ENCODE results near the gene FAM167B.
A peak's percentile ranks its signal among the peaks of the same experiment; 100 is the strongest.

FAM167B gene

GRCh38 chr1:32246888-32247273, at the start of gene FAM167B:
FAM167B (plus strand) TSS chr1:32247222; CDS start chr1:32247422, 200 bp downstream.
- DNase-seq: no peak

- DNase-seq: no peak
Measured at GRCh38 chr1:32197837-32198236, 49.2 kb upstream of the FAM167B start.

- DNase-seq: no peak
Measured at GRCh38 chr1:32198237-32199042, 48.6 kb upstream of the FAM167B start.

- DNase-seq: no peak
Measured at GRCh38 chr1:32199043-32199716, 47.8 kb upstream of the FAM167B start.

GRCh38 chr1:32199717-32200072, 47.3 kb upstream of the FAM167B start:
- no peak for DNase-seq

- peak; percentile 44 for DNase-seq
Measured at GRCh38 chr1:32200226-32201010, 46.6 kb upstream of the FAM167B start, which contains the start of gene CCDC28B. CCDC28B (plus strand) TSS chr1:32200595; CDS start chr1:32201936, 1,341 bp downstream.

- DNase-seq: peak; percentile 72
Measured at GRCh38 chr1:32201011-32201855, 45.8 kb upstream of the FAM167B start.

- no peak for DNase-seq
Measured at GRCh38 chr1:32204943-32205361, 42.1 kb upstream of the FAM167B start.

- DNase-seq: peak; percentile 85
Measured at GRCh38 chr1:32205401-32206370, 41.3 kb upstream of the FAM167B start, which contains the start of gene IQCC. IQCC (plus strand) TSS chr1:32205671; CDS start chr1:32205682, 11 bp downstream.

GRCh38 chr1:32208469-32208868, 38.6 kb upstream of the FAM167B start:
- no peak for DNase-seq

- DNase-seq: no peak
Measured at GRCh38 chr1:32208891-32209328, 38.1 kb upstream of the FAM167B start, which contains the start of gene DCDC2B. DCDC2B (plus strand) TSS chr1:32209089; CDS start chr1:32209094, 5 bp downstream.

- peak; percentile 51 for DNase-seq
Measured at GRCh38 chr1:32215629-32216480, 31.2 kb upstream of the FAM167B start.

GRCh38 chr1:32216566-32216965, 30.5 kb upstream of the FAM167B start:
- DNase-seq: no peak

- DNase-seq: no peak
Measured at GRCh38 chr1:32219022-32219421, 28.0 kb upstream of the FAM167B start.

GRCh38 chr1:32220746-32221580, 26.1 kb upstream of the FAM167B start:
- DNase-seq: no peak

- DNase-seq: no peak
Measured at GRCh38 chr1:32221581-32221979, 25.4 kb upstream of the FAM167B start.

- DNase-seq: peak; percentile 85
Measured at GRCh38 chr1:32221980-32222755, 24.9 kb upstream of the FAM167B start, which contains the start of the genes EIF3I and TMEM234. EIF3I (plus strand) TSS chr1:32222407; CDS start chr1:32222442, 35 bp downstream. TMEM234 (minus strand) TSS chr1:32222353; CDS start chr1:32222322, 31 bp downstream.

- DNase-seq: no peak
Measured at GRCh38 chr1:32223683-32224082, 23.3 kb upstream of the FAM167B start.

Measured in stimulated activated CD4-positive, alpha-beta T cell treated with anti-CD3 and anti-CD28 coated beads, Interleukin-12 subunit alpha, Interleukin-12 subunit beta, amount 100 ng/mL, for 4 hours (primary cell).